K562 (cell line): ENCODE measurements around the gene LRRIQ4. TPM values are rescaled to one million over a fixed set of nuclear protein-coding genes. Genes with fewer than 3 reads are reported as not detected.

Experiments used
- CBX1 ChIP-seq: sonication (generic); IDR thresholded peaks from 2 replicates; pipeline ENCODE4 v1.6.1; 2016; ENCODE audit warnings: antibody characterized with exemption, low read depth, mild to moderate bottlenecking
- E2F8 ChIP-seq: fragments of 450-650 bp; IDR thresholded peaks from 2 replicates; pipeline ENCODE4 v1.7.1; 2018; ENCODE audit warnings: mild to moderate bottlenecking, low read depth; ENCODE audit not compliant: partially characterized antibody
- ETV1 ChIP-seq: fragments of 450-650 bp; conservative IDR thresholded peaks from 2 replicates; pipeline ENCODE4 v1.6.1; 2016; ENCODE audit warnings: missing genetic modification characterization, control low read depth, low read depth, missing compliant biosample characterization
- HMGXB4 ChIP-seq: sonication (generic); formaldehyde crosslinking; IDR thresholded peaks from 2 replicates; pipeline ENCODE4 v1.8.1; 2023; ENCODE audit warnings: mild to moderate bottlenecking, missing genetic modification reagents
- HNRNPL ChIP-seq: fragments of 200-400 bp; formaldehyde crosslinking; IDR thresholded peaks from 2 replicates; pipeline ENCODE4 v1.6.1; 2017; ENCODE audit warnings: low read depth, mild to moderate bottlenecking, low read length
- NONO ChIP-seq, 2 experiments: fragments of 200-400 bp in 1 of 2; fragments of 450-650 bp in 1 of 2; formaldehyde crosslinking in 1 of 2; IDR thresholded peaks; 2 replicates each; pipeline ENCODE4 v1.6.1; 2017; ENCODE audit warnings: low read depth in 2 of 2, mild to moderate bottlenecking in 2 of 2, moderate library complexity in 2 of 2, low read length in 1 of 2
- SAP30 ChIP-seq: fragments of 200-600 bp; sonication (generic); IDR thresholded peaks from 2 replicates; pipeline ENCODE4 v1.6.1; 2012; ENCODE audit warnings: borderline replicate concordance, low read depth, mild to moderate bottlenecking, moderate library complexity, low read length, control low read depth, inconsistent platforms; ENCODE audit not compliant: insufficient read depth, poor library complexity, severe bottlenecking
- SMARCC2 ChIP-seq: fragments of 450-650 bp; IDR thresholded peaks from 2 replicates; pipeline ENCODE4 v1.6.1; 2017; ENCODE audit warnings: antibody characterized with exemption, moderate library complexity, mild to moderate bottlenecking, low read depth
- ZBED1 ChIP-seq: IDR thresholded peaks from 2 replicates; pipeline ENCODE4 v1.6.1; 2014
- ZC3H4 ChIP-seq: sonication (generic); formaldehyde crosslinking; IDR thresholded peaks from 2 replicates; pipeline ENCODE4 v1.9.0; 2021; ENCODE audit warnings: missing genetic modification reagents, borderline replicate concordance
- ZNF12 ChIP-seq: sonication (generic); formaldehyde crosslinking; IDR thresholded peaks from 2 replicates; pipeline ENCODE4 v1.4.0; 2020; ENCODE audit warnings: mild to moderate bottlenecking, missing genetic modification reagents
- ZNF133 ChIP-seq: fragments of 250-450 bp; sonication (Bioruptor Pico); IDR thresholded peaks from 2 replicates; pipeline ENCODE4 v1.4.0; 2020; ENCODE audit warnings: mild to moderate bottlenecking
- ZNF277 ChIP-seq: fragments of 250-450 bp; sonication (Bioruptor Pico); IDR thresholded peaks from 2 replicates; pipeline ENCODE4 v1.8.0; 2022; ENCODE audit warnings: inconsistent platforms, mild to moderate bottlenecking, moderate library complexity, borderline replicate concordance
- ZNF408 ChIP-seq: fragments of 250-450 bp; sonication (Bioruptor Pico); IDR thresholded peaks from 2 replicates; pipeline ENCODE4 v1.4.0; 2020; ENCODE audit warnings: low read depth, mild to moderate bottlenecking, moderate library complexity
- ZSCAN29 ChIP-seq: fragments of 450-650 bp; IDR thresholded peaks from 2 replicates; pipeline ENCODE4 v1.6.1; 2017
- polyA plus RNA-seq, 8 experiments: library from polyadenylated mRNA; depleted of rRNA in 4 of 8; stranded (reverse) in 5 of 8; unstranded in 3 of 8; fragments of >200 nt; fragmentation: Nextera tagmentation in 2 of 8; fragmentation: Illumina TruSeq in 1 of 8; extraction: Ambion mirVana in 2 of 8; extraction: Trizol in 1 of 8; gene quantifications; 2 replicates each; pipeline versions ENCODE4 v1.2.1 to v1.2.3, GENCODE V29; 2011 to 2014; ENCODE audit warnings: inconsistent platforms in 1 of 8, missing spikeins in 1 of 8
- total RNA-seq, 7 experiments: library from RNA; depleted of rRNA in 6 of 7; stranded (reverse); fragments of >200 nt in 6 of 7; fragmentation: Illumina TruSeq in 2 of 7; extraction: Trizol in 2 of 7; gene quantifications; 2 replicates each; pipeline versions ENCODE4 v1.2.1 to v1.2.3, GENCODE V29; 2011 to 2021; ENCODE audit warnings: low replicate concordance in 1 of 7
- TF ChIP-seq, protein P1 (sequence below): fragments of 250-450 bp; sonication (Bioruptor Pico); IDR thresholded peaks from 2 replicates; pipeline ENCODE4 v1.4.0; 2020

LRRIQ4 gene
- total and polyA plus RNA-seq, 9 of the 15 experiments (the other 6 are each of a cell fraction or from before 2014, with no cell fraction given) = not detected

- 0 out of 4 replicates have a peak, but pooled peaks of 1 of the 2 experiments have one; percentile 12 for TF ChIP-seq NONO (IDR thresholded peaks at IDR 0.05; ENCODE audit: low read depth in 2 of 2, low read length in 1 of 2)
- no peak for TF ChIP-seq ZSCAN29
- 0 out of 2 replicates have a peak, but pooled peaks have one; percentile 11 for TF ChIP-seq CBX1
- TF ChIP-seq, protein P1, sequence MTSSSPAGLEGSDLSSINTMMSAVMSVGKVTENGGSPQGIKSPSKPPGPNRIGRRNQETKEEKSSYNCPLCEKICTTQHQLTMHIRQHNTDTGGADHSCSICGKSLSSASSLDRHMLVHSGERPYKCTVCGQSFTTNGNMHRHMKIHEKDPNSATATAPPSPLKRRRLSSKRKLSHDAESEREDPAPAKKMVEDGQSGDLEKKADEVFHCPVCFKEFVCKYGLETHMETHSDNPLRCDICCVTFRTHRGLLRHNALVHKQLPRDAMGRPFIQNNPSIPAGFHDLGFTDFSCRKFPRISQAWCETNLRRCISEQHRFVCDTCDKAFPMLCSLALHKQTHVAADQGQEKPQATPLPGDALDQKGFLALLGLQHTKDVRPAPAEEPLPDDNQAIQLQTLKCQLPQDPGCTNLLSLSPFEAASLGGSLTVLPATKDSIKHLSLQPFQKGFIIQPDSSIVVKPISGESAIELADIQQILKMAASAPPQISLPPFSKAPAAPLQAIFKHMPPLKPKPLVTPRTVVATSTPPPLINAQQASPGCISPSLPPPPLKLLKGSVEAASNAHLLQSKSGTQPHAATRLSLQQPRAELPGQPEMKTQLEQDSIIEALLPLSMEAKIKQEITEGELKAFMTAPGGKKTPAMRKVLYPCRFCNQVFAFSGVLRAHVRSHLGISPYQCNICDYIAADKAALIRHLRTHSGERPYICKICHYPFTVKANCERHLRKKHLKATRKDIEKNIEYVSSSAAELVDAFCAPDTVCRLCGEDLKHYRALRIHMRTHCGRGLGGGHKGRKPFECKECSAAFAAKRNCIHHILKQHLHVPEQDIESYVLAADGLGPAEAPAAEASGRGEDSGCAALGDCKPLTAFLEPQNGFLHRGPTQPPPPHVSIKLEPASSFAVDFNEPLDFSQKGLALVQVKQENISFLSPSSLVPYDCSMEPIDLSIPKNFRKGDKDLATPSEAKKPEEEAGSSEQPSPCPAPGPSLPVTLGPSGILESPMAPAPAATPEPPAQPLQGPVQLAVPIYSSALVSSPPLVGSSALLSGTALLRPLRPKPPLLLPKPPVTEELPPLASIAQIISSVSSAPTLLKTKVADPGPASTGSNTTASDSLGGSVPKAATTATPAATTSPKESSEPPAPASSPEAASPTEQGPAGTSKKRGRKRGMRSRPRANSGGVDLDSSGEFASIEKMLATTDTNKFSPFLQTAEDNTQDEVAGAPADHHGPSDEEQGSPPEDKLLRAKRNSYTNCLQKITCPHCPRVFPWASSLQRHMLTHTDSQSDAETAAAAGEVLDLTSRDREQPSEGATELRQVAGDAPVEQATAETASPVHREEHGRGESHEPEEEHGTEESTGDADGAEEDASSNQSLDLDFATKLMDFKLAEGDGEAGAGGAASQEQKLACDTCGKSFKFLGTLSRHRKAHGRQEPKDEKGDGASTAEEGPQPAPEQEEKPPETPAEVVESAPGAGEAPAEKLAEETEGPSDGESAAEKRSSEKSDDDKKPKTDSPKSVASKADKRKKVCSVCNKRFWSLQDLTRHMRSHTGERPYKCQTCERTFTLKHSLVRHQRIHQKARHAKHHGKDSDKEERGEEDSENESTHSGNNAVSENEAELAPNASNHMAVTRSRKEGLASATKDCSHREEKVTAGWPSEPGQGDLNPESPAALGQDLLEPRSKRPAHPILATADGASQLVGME = no peak
- peak; percentile 45; the same call in 1 of the 2 replicates for TF ChIP-seq ETV1 (tag)
- TF ChIP-seq ZNF133 (CRISPR knock-in tag) = no peak
- TF ChIP-seq ZC3H4 = peak; percentile 93
- TF ChIP-seq ZNF277 (CRISPR knock-in tag) = no peak
- TF ChIP-seq ZNF12 = 0 out of 2 replicates have a peak, but pooled peaks have one; percentile 17
- no peak for TF ChIP-seq SMARCC2
- 0 out of 2 replicates have a peak, but pooled peaks have one; percentile 53 for TF ChIP-seq HNRNPL
- no peak for TF ChIP-seq ZBED1
- TF ChIP-seq ZNF408 (CRISPR knock-in tag) = no peak
- TF ChIP-seq E2F8 = no peak
- 0 out of 2 replicates have a peak, but pooled peaks have one; percentile 61 for TF ChIP-seq HMGXB4
- peak; percentile 72 for TF ChIP-seq SAP30
Observed at GRCh38 chr3:169764312-169764881, 48.3 kb upstream of the LRRIQ4 start (continued).
